Fibroblast of mammary gland (primary cell): Measurements from ENCODE around the gene DESI2.

Experiments used
- DNase-seq: peaks from one replicate; pipeline ENCODE4 v3.0.0-alpha.2; 2010; ENCODE audit warnings: low read depth
- H3K4me3 ChIP-seq: 2 replicates; pipeline ENCODE4 v1.5.1; 2011; ENCODE audit warnings: low read depth, mild to moderate bottlenecking, low read length, moderate library complexity; ENCODE audit not compliant: control insufficient read depth
- TF ChIP-seq, protein P1 (sequence below): conservative IDR thresholded peaks from 2 replicates; pipeline ENCODE4 v1.5.1; 2011; ENCODE audit warnings: low read depth, low read length, inconsistent platforms; ENCODE audit not compliant: control insufficient read depth, insufficient read depth

DESI2 gene

DNA sequence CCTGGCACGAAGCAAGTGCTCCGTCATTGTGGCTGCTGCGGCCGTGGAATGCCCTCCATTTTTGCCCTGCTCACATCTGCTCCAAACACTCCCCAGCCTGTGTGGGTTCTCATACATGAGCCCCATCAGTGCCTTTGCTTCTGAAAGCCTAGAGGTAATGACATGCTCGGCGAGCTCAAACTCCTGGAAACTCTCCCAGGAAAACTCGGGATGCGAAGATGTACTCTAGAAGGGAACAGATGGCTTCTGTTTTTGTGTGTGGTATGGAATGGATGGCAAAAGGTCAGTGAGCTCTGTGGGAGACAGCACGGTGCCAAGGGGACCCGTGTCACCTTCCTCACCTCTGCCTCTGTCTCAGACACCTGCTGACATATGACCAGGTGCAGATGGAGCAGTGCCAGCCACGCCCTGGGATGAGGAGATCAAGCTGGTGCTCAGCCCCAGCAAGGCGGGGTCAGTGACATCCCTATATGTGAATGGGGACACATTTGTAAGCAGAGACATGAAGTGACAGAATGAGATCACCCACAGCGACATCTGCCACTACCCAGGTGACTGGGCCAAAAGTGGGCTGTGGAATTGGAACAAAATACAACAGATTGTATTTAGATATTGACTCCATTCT lies 98.5 kb downstream of the DESI2 start:
- TF ChIP-seq, protein P1, sequence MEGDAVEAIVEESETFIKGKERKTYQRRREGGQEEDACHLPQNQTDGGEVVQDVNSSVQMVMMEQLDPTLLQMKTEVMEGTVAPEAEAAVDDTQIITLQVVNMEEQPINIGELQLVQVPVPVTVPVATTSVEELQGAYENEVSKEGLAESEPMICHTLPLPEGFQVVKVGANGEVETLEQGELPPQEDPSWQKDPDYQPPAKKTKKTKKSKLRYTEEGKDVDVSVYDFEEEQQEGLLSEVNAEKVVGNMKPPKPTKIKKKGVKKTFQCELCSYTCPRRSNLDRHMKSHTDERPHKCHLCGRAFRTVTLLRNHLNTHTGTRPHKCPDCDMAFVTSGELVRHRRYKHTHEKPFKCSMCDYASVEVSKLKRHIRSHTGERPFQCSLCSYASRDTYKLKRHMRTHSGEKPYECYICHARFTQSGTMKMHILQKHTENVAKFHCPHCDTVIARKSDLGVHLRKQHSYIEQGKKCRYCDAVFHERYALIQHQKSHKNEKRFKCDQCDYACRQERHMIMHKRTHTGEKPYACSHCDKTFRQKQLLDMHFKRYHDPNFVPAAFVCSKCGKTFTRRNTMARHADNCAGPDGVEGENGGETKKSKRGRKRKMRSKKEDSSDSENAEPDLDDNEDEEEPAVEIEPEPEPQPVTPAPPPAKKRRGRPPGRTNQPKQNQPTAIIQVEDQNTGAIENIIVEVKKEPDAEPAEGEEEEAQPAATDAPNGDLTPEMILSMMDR = no peak
- no peak overlapping the region for H3K4me3 ChIP-seq
- no peak for DNase-seq

DNA sequence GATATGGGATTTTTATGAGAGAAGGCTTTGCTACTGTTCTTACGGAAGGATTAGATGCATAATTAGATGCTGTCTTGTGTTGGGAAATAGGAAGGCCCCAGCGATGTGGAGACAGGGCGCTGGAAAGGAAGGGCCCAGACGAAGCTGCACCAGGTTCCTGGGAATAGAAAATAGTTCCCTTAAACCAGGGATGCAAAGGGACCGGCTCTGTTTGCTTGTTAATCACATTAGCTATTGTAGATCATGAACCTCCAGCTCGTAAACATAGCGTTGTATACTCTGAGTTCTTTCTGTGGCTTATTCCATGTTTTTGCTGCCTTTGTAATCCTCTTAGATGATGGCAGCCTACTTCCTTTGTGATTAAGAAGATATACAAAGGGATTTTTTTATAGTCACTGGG lies 102.7 kb downstream of the DESI2 start:
- TF ChIP-seq, protein P1 = no peak
- no peak overlapping the region for H3K4me3 ChIP-seq
- DNase-seq = no peak

DNA sequence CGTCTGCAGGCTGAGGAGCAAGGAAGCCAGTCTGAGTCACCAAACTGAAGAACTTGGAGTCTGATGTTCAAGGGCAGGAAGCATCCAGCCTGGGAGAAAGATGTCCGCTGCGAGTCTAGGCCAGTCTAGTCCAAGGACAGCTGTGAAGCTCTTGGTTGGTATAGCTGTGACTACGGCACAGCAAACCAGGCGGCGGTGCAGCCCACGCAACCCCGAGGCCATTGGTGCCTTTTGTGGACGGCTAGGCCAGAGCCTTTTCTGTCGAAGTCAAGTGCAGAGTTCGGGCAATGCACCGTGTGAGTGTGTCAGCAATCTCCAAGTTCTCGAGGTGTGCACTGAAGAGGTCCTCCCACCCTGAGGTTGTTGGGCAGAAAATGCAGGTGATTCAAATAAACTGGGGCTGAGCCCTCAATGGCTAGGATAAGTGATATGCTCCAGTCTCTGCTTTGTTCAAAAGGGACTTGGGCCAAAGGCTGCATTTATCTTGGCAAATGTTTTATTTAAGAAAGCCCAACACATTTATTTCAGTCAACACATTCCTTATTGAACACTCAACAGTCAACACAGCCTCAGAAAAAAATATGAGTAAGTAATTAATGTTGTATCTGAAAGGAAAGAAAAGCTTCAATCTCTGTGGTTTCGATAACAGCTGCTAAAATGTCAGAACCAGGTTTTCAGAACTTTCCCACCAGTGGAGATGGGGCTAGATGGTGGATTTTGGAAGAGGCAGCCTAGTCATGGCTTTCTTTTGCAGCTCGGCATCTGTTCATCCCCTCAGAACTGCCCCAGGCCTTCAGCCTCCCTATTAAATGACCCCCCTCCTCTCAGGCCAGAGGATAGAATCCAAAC lies 104.4 kb downstream of the DESI2 start:
- TF ChIP-seq, protein P1 = no peak
- peak; percentile 70 for DNase-seq

More for the DNA sequence above, 104.4 kb downstream of the DESI2 start:
- no peak overlapping the region for H3K4me3 ChIP-seq
